GM18873 (cell line): Measurements from ENCODE around the gene FAM90A26.
"Not testable (repeated sequence)": the region's sequence is repeated elsewhere in the genome, so short reads cannot be mapped to it uniquely, and the experiment has no call there.

Source experiments
- ATAC-seq: cut with Tn5 transposase; IDR thresholded peaks from one replicate; pipeline ENCODE4 v1.9.1; 2021; ENCODE audit warnings: mild to moderate bottlenecking, moderate library complexity, moderate number of reproducible peaks; ENCODE audit not compliant: unreplicated experiment, low FRiP score

FAM90A26 gene

GRCh38 chr4:9169791-9170459, at the start of gene FAM90A26:
Gene FAM90A26 (plus strand): TSS chr4:9170409. CDS start chr4:9173173, 2,764 bp downstream.
- not testable (repeated sequence) for ATAC-seq

GRCh38 chr4:9122711-9123110, 47.5 kb upstream of the FAM90A26 start:
- ATAC-seq = not testable (repeated sequence)

DNA sequence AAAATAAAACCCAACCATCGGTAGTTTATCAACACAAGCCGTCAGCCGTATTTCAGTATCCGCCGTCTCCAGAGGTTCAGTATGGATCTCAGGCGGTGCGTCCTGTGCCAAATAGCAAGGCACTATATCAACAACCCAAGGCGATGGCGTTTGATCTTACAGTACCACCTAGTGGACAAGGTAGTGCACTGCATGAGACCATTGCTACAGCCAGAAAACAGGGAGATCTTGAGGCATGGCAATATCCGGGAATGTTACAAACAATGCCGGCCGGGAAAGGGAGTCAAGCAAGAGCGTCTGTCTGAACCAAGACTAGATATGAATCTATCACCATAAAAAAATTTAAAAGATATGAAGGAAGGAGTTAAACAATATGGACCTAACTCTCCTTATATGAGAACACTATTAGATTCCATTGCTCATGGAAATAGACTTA, 46.6 kb upstream of the FAM90A26 start:
- ATAC-seq = not testable (repeated sequence)

DNA sequence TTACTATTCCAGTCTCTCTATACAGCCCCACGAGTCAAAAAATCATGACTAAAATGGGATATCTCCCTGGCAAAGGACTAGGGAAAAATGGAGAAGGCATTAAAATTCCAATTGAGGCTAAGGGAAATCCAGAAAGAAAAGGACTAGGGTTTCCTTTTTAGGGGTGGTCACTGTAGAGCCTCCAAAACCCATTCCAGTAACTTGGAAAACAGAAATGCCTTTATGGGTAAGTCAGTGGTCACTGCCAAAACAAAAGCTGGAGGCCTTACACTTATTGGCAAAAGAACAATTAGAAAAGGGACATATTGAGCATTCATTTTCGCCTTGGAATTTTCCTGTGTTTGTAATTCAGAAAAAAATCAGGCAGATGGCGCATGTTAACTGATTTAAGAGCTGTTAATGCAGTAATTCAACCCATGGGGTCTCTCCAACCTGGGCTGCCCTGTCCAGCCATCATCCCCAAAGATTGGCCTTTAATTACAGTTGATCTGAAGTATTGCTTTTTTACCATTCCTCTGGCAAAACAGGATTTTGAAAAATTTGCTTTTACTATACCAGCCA, 44.5 kb upstream of the FAM90A26 start:
- not testable (repeated sequence) for ATAC-seq

DNA sequence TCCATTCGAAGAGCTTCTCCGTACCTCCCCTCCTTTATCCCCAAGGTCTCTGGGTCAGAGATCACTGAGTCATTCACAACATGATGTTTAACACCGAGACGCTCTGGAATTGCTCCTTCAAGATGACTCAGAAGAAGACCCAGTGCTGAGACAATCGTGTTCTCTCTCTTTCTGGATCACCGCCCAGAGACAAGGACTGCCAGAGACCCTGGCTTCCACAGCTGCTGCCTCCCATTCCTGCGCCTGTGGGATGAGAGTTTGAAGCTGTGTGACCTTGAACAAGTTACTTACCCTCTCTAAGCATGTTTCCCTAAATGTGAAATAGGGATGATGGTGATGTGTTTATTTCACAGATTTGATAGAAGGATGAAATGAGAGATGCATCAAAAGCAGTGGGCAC, 38.8 kb upstream of the FAM90A26 start:
- ATAC-seq = not testable (repeated sequence)

- ATAC-seq = not testable (repeated sequence)
Measured at GRCh38 chr4:9132849-9133248, 37.4 kb upstream of the FAM90A26 start.

DNA sequence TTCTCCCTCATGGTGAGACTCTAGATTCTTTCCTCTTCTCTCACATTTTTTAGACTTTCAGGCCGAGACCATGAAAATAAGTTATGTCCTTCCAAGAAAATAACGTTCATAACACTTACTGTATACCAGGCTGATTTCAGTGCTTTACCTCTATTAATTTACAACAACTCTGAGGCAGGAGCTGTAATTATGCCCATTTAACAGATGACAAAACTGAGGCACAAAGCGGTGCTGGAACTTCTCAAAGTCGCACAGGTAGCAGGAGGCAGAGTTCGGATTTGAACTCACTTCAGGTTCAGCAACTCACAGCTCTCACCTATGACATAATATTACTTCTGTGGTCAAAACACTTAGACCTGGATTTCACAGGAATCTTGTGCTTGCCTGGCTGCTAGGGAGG, 36.2 kb upstream of the FAM90A26 start:
- not testable (repeated sequence) for ATAC-seq

DNA sequence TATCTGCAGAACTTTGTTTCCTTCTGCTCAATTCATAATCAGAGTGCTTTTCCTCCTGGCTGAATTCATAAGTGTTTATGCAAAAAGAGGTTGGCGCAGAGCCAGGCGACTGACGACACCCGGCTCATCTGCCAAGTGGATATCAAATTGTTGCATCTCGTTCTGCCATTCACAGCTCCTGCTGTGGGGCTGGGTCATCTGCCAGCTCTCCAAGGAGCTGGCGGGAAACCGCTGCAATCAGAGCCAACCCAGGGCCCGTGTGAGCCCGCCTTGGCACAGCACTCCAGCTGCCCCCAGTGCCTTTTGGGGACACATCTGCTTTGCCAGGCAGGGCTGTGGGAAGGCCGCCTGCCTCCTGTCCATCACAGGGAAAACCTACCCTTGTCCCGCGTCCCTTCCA, 35.7 kb upstream of the FAM90A26 start:
- ATAC-seq = not testable (repeated sequence)

GRCh38 chr4:9141050-9141449, 29.2 kb upstream of the FAM90A26 start:
- not testable (repeated sequence) for ATAC-seq

- ATAC-seq = not testable (repeated sequence)
Measured at GRCh38 chr4:9142786-9143185, 27.4 kb upstream of the FAM90A26 start.

- no peak for ATAC-seq
Measured at GRCh38 chr4:9143421-9144080, 26.7 kb upstream of the FAM90A26 start.

- no peak for ATAC-seq
Measured at GRCh38 chr4:9146967-9147366, 23.2 kb upstream of the FAM90A26 start.

- not testable (repeated sequence) for ATAC-seq
Measured at GRCh38 chr4:9147368-9147767, 22.8 kb upstream of the FAM90A26 start.

- not testable (repeated sequence) for ATAC-seq
Measured at GRCh38 chr4:9148611-9149409, 21.4 kb upstream of the FAM90A26 start.

DNA sequence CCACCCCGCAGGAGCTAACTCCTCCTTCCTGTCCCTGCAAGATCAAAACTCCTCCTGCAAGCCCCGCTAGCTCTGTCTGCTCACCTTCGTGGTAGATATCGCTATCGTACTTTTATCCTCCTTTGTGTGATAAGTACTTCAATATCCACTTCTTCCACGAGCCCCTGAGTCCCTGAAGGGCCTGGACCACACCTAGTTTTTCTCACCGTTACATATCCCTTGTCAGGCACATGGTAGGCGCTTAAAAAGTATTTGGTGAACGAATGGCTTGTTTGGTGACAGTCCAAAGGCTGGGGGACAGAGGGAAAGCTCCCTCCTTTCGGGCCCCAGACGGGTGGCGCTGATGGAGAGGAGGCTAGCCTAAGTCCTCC, 18.4 kb upstream of the FAM90A26 start:
- ATAC-seq = not testable (repeated sequence)

DNA sequence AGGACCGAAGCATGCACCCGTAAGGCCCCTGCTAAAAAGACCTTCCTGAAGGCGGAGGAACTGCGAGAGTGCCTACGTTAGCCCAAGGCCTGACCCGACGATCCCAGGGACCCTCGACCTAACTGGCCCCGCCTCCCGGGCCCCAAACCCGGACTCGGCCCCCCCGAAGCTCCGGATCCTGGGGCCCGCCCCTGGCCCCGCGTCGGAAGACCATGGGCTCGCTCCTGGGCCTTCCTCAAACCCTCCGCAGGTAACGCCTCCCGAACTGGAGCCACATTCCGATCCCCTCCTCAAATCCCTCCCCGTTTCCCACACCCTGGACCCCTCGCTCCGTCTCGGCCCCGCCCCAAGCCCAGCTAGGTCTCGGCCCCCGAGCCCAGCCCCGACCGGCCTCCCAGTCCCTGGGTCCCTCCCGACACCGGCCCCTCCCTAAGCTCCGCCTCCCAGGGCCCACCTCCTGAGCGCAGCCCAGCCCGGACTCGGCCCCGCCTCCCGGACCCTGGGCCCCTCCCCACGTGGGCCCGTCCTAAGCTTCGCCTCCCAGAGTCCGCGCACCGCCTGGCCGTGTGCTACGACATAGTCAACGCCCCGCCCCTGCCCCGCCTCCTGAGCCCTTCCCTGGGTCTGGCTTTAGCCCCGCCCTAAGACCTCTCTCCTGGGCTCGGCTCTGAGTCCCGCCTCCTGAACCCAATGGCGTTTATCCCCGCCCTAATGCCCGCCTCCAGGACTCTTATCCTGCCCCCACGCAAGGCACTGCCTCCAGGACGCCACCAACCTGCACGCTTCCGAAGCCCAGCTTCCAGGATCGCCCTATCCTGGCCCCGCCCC, 17.8 kb upstream of the FAM90A26 start:
- ATAC-seq = not testable (repeated sequence)

GRCh38 chr4:9153008-9153570, 17.1 kb upstream of the FAM90A26 start:
- ATAC-seq = not testable (repeated sequence)

- ATAC-seq = not testable (repeated sequence)
Measured at GRCh38 chr4:9153571-9154157, 16.5 kb upstream of the FAM90A26 start.
